NCI-H446 treated with DMSO at 0.1 percent for 48 hours (cell line): ENCODE data around the gene EIF4G1.
A peak's percentile ranks its signal among the peaks of the same experiment; 100 is the strongest.
"Not testable (repeated sequence)": the region's sequence is repeated elsewhere in the genome, so short reads cannot be mapped to it uniquely, and the experiment has no call there.

Experiments used
- DNase-seq: peaks from one replicate; lab custom pipeline; 2025; lab: John Stamatoyannopoulos, UW

Gene EIF4G1

DNA sequence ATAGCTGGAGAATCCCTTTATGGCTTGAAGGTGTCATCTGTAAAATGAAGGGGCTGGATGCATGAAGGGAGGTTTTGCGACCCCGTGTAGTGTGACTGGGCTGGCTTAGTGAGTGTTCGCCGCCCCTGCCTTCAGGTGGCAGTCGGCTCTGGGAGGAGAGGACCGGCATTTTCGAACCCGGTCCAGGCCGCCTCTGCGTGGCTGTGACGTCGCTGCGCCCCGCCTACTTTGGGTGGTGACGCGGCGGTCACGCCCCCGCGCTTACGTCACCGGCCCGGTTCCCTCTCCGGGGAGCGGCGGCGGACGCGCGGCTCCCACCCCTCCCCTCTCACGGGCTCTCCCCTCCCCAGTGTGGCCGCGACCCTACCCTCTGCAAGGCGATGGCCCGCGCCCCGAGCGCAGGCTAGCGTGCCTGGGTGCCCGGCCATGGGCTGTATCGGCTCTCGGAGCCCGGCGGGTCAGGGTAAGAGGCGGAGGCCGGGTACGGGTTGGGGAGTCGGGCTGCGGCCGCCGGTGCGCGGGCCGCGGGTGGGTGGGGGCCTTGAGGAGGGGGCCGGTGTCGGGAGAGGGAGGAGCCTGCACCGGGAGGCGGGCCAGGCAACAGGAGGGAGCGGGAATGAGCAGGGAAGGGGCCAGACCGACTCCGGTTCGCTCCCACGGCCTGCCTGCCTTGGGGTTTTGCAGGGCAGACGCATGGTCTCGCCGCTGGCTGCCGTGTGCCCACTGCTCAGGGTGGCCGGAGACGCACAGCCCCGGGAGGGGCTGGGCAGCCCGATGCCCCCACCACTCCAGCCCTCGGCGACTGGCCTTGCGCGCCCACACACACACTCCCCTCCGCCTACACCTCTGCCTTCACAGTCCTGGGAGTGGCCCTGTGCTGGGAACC, 21.5 kb downstream of the EIF4G1 start:
- peak; percentile 61 for DNase-seq

DNA sequence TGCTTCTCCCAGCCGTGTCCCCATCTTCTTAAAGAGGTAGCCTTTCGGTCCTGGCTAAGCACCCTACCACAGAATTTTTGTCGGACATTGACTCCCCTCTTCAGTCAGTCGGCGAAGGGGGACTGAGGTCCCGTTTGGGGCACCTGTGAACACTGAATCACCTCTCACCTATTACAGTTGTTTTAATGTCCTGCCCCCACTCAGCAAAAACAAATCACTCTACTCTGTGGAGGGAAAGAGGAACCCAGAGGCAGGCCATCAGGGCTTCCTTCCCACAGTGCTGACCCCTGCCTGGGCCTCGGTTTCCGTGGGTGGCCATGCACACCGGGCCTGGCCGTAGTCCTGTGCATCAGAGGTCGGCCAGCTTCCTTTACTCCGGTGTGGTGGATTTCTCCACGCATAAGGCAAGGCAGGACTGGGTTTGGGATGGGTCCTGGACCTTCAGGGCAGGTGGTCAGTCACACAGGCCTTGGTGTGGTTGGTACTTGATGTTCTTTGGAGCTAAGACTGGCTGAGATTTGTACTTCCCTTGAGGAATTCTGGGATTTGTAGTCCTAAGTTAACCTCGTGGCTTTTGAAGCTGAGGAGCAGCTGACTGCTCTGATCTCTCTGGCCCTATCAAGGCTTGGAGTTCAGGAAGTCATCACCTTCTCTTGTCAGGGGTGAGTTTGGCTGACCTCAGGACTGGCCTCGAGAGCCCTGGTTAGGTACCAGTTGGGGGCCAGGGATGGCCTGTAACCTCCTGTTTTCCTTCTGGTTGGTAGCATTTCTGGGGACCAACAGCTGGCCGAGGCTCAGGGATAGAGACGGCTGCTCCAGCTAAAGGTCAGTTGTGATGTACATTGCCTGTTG, 22.4 kb downstream of the EIF4G1 start:
- peak; percentile 51 for DNase-seq

DNA sequence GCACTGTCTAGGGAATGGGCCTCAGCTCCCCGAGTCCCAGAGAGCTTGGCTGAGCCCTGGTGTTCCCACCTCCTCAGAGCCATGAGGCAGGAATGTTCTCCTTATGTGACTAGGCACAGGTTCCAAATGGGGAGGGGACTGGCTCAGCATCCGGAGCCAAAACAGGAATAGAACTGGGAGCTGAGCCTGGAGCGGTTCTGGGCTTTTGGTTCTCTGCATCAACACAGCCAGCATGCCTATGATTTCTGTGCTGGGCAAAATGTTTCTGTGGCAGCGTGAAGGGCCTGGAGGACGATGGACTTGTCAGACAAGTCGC, 23.0 kb downstream of the EIF4G1 start, which contains the start of gene FAM131A:
Gene FAM131A (plus strand): TSS at position 202 of the 316 bp plus-strand sequence. CDS start 31 bp downstream, at position 233.
- DNase-seq = peak; percentile 51

DNA sequence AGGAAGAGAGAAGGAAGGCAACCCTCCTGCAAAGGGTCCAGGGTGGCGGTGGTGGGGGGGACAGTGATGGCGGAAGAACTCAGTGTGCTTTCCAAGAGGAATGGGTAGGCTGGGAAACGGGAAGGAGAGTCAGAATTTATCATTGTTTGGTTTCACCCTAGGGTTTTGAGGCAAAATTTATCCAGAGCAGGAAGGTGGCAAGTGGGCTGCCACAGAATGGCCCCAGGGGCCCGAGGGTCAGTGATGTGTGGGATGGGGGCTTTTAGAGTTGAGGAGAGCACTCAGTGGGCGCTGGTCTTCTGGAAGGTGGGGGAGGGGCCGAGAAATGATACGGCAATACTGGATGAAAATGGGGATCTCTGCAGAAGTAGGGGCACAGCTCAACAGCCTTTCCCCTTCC, 23.6 kb downstream of the EIF4G1 start:
- DNase-seq = no peak

DNA sequence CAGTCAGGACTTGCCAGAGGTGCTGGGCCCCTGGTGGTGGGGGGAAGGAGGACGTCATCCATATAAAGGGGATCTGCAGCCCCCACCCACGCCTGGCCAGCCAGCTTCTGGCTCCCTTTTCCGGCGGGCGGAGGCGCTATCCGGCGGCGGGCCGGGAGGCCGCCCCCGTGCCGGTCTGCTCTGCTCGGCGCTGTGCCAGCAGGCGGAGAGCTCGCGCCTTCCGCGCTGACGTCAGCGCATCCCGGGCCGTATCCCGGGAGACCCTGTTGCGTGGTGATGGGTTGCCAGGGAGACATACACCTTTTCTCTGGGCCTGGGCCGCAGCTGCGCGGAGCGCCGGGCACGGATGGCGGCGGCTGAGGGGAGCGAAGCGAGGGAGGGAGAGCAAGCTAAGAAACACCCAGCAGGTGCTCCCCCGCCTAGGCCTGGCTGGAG, 24.1 kb downstream of the EIF4G1 start:
- peak; percentile 66 for DNase-seq

DNA sequence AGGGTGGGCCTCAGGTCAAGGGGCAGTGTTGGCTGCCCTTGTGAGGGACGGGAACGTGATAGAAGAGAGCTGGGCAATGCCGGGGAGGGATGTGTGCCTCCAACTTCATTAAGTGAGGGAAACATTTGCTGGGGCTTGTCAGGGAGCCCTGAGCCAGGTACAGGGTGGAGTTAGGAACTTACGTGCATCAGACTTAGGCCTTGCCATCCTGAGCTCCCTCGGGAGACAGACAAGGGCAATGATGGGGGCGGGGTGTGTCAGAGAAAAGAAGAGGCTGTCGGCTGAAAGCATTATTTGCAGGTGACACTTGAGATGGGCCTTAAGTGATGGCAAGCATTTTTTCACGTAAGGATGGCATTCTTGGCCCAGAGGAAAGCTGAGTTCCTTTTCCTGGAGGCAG, 24.6 kb downstream of the EIF4G1 start:
- DNase-seq = no peak

DNA sequence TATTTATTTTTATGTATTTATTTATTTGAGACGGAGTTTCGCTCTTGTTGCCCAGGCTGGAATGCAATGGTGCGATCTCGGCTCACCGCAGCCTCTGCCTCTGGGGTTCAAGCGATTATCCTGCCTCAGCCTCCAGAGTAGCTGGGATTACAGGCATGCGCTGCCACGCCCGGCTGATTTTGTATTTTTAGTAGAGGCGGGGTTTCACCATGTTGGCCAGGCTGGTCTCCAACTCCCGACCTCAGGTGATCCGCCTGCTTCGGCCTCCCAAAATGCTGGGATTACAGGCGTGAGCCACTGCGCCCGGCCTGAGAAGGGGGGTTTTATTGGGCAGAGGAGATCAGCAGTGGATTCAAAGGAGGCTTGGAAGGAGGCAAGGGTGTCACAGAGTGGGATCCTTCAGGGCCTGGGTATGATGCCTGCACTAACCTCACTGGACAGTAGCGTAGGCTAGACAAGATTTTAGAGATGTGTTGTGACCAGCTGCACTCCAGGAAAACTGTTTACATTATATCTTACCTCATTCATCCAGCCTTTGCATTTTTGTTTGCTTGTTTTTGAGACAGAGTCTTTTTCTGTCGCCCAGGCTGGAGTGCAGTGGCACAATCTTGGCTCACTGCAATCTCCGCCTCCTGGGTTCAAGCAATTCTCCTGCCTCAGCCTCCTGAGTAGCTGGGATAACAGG, 25.2 kb downstream of the EIF4G1 start:
- not testable (repeated sequence) for DNase-seq

DNA sequence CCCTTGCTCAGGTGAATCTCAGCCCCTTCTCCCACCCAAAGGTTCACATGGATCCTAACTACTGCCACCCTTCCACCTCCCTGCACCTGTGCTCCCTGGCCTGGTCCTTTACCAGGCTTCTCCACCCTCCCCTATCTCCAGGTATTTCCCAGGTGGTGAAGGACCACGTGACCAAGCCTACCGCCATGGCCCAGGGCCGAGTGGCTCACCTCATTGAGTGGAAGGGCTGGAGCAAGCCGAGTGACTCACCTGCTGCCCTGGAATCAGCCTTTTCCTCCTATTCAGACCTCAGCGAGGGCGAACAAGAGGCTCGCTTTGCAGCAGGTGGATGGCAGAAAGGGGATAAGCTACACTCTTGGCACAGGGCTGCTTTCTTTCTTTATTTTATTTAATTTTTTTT, 27.5 kb downstream of the EIF4G1 start:
- no peak for DNase-seq

DNA sequence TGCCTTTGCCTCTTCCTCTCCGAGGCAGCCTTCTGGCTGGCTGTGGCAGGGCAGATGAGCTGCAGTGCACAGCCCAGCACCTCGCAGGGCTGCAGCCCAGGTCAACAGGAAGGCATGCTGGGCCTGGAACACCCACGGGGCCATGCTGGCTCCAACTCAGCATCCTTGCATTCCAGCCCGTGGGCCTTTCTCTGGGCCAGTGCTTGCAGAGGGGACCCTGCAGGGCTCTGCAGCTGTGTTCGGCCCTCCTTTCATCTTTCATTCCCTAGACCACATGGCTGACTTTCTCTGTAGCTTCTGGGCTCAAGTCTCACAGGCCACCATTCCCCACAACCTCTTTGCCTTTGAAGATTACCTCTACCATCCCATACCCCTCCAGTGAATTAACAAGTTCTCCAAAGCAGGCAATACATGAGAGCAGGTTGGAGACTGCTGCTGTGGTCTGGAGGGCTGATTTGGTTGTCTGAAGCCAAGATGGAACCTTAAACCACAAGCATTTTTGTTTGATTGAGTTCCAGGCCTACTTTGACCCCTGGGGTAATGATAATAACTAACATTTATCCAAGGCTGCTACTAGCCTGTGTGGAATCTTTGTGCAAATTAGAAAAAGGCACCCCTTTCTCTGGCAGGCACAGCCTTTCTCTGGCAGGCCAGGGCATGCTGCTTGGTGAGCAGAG, 28.9 kb downstream of the EIF4G1 start:
- DNase-seq = no peak

DNA sequence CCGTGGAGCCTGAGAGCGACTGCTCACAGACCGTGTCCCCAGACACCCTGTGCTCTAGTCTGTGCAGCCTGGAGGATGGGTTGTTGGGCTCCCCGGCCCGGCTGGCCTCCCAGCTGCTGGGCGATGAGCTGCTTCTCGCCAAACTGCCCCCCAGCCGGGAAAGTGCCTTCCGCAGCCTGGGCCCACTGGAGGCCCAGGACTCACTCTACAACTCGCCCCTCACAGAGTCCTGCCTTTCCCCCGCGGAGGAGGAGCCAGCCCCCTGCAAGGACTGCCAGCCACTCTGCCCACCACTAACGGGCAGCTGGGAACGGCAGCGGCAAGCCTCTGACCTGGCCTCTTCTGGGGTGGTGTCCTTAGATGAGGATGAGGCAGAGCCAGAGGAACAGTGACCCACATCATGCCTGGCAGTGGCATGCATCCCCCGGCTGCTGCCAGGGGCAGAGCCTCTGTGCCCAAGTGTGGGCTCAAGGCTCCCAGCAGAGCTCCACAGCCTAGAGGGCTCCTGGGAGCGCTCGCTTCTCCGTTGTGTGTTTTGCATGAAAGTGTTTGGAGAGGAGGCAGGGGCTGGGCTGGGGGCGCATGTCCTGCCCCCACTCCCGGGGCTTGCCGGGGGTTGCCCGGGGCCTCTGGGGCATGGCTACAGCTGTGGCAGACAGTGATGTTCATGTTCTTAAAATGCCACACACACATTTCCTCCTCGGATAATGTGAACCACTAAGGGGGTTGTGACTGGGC, 30.3 kb downstream of the EIF4G1 start:
- DNase-seq = no peak

DNA sequence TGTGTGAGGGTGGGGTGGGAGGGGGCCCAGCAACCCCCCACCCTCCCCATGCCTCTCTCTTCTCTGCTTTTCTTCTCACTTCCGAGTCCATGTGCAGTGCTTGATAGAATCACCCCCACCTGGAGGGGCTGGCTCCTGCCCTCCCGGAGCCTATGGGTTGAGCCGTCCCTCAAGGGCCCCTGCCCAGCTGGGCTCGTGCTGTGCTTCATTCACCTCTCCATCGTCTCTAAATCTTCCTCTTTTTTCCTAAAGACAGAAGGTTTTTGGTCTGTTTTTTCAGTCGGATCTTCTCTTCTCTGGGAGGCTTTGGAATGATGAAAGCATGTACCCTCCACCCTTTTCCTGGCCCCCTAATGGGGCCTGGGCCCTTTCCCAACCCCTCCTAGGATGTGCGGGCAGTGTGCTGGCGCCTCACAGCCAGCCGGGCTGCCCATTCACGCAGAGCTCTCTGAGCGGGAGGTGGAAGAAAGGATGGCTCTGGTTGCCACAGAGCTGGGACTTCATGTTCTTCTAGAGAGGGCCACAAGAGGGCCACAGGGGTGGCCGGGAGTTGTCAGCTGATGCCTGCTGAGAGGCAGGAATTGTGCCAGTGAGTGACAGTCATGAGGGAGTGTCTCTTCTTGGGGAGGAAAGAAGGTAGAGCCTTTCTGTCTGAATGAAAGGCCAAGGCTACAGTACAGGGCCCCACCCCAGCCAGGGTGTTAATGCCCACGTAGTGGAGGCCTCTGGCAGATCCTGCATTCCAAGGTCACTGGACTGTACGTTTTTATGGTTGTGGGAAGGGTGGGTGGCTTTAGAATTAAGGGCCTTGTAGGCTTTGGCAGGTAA, 31.1 kb downstream of the EIF4G1 start:
- DNase-seq = no peak

DNA sequence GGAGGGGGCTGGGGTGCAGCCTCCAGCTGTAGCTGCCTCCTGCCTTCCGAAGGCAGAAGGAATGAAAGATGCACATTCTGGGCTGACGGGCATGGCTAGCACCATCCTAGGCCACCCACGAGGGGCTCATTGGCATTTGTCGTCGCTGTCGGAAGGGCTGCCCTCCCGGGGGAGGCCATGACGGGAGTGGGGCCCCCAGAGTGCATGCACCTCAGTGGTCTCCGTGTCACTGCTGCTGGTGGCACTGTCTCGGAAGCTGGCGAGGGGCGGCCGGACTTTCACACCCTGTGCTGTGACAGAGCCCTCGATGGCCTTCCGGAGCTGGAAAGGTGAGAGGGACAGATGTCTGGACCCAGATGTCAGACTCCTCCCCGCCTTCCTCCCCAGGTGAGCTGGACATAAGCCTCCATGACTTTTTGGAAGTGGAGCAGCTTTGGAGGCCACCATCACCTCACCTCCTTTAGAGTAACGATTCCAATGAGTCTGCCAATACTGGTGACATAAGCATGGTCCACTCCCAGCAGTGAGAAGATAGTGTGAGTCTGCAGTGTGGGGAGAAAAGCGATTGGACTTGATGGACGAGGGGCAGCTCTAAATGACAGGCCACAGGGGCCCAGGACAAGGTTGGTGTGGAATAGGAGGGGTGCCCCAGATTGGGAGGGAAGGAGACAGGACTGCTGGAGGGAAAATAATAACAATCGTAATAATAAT, 32.2 kb downstream of the EIF4G1 start:
- no peak for DNase-seq

DNA sequence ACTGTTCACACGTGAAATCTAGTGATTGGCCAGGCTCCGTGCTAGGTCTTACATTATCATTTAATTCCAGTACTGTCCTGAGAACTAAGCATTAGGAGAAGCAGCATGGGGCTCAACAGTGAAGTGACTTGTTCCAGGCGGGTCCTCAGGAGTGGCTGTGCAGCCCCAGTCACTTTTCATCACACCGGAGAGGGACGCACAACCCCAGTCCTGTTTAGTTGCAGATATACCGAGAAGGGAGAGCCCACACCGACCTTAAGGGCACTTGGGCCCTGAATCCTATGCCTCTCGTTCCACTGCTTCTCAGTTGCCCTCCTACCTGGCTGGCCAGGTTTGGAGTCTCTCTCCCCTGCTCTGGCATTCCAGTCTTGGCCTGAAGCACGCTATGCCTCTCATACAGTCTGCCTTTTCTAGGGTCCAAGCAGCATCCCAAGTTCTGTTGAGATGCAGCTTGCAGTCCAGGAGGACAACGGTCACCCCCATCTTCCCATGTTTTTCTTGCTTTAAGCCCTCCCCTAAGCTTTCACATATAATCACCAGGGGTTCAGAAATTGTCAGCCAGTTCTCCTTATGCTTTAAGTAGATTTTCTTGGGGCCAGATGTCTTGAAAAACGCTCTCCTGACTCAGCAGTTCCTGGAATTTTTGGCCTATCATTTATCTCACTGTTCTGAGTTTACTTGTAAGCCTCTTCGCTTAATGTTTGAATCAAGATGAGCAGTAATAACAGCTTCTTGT, 33.1 kb downstream of the EIF4G1 start:
- DNase-seq = no peak

DNA sequence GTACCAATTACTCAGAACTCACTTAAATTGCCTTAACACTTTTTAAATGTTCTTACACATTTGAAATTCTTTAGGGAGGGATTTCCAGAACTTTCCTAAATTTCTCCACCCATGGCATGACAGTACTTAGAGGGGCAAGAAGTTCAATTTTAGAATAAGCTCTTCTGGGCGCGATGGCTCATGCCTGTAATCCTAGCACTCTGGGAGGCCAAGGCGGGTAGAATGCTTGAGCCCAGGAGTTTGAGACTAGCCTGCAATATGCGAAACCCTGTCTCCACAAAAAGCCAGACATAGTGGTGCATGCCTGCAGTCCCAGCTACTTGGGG, 33.6 kb downstream of the EIF4G1 start:
- no peak for DNase-seq

DNA sequence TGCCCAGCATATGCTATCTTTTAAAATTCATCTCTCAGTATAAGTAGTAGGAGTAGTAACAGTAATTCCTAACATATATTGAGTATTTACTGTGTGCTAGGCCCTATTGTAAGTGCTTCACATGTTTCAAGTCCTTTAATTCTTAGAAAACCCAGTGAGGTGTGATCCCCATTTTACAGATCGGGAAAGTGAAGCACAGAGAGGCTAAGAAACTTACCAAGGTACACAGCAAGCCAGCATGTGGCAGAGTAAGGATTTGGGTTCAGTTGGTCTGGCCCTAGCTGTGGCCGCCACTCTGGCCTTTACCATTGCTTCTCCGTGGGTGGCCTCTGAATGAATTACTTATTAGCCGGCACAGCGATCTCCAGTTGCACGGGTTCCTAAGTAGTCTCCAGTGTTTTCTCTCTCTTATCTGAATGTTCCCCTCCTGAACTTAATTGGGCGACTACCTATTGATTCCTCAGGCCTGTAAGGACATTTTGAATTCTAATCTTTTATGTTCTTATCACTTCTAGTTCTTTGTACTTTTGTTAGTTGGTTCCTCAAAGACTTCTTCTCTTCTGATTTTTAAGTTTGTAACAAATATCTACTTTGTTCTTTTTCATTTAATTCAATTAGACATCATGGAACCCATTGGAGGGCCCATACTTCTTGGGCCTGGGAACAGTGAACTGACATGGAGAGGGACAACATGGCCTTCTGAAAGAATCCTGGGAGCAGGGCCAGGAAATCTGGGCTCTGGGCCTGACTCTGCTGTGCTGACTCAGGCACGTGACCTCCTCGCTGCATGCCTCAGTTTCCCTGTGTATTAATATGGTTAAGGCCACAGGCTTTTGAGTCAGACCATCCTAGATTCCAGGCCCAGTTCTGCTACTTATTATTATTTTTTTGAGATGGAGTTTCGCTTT, 35.4 kb downstream of the EIF4G1 start:
- no peak for DNase-seq

DNA sequence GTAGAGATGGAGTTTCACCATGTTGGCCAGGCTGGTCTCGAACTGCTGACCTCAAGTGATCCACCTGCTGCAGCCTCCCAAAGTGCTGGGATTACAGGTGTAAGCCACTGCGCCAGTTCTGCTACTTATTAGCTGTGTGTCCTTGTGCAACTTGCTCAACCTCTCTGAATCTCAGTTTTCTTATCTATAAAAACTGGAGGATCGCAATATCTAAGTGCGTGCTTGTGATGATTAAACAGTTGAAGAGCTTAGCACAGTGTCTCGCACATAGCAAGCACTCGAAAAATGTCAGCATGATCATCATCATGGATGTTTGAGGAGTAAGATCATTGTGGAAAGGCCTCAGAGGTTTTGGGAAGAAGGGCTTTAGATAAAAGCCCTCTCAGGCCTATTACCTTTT, 36.2 kb downstream of the EIF4G1 start:
- DNase-seq = no peak

DNA sequence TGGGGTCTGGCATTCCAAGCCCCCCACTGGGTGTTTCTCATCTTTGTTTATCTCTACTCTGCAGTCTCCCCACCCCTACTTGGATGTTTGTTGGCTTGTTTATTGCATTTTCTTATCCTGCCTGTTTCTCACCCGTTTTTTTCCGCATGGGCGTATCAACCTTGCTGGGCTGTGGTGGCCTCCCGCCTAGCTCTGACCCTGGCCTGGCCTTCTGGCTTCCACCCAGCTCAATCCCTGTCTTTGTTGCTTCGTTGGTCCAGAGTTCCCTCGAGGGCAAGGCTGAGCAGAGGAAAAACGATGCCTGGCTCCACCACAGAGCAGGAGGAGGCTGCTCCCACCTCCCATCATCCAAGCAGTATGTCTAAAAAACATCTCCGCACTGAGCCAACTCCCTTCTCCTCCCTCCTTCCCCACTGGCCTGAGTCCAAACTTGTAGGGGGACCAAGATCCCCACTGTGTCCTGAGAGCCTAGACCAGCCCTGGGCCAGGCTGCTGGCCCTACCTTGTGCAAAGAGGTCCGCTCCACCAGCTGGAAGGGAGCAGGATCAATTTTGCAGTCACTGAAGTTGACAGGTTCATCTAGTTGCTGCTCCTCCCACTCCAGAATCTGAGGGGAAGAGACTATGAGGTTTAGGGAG, 37.2 kb downstream of the EIF4G1 start:
- no peak for DNase-seq
